ENCODE measurements around the gene GPR132.
"Not testable (repeated sequence)": the region's sequence is repeated elsewhere in the genome, so short reads cannot be mapped to it uniquely, and the experiment has no call there.

The GPR132 gene

GRCh38 chr14:105084741-105085571 is 19.7 kb upstream of the GPR132 start:
- DNase-seq (ENCODE audit: extremely low spot score), result no peak
- POLR2A ChIA-PET, result no interaction called here
- CTCF ChIA-PET, result interaction anchor here (3.4 to 8.8 kb wide), 3 partner anchors 11 to 39 kb away, joined by 24 to 140 read pairs (median 128); partner anchors contain the start of gene GPR132
- no peak for TF ChIP-seq CTCF (IDR thresholded peaks at IDR 0.05; ENCODE audit: control extremely low read depth, extremely low read depth, low read depth, missing control alignments)

- DNase-seq (ENCODE audit: extremely low spot score), result no peak
- no peak for TF ChIP-seq CTCF (IDR thresholded peaks at IDR 0.05; ENCODE audit: control extremely low read depth, extremely low read depth, low read depth, missing control alignments)
- ChIA-PET POLR2A (no interaction called here), CTCF (interaction anchor here (8.6 to 8.8 kb wide), 2 partner anchors 10 to 22 kb away, joined by 128 to 140 read pairs; partner anchors contain the start of gene GPR132)
These were observed 18.9 kb upstream of the GPR132 start for GRCh38 chr14:105083926-105084685.

- ChIA-PET CTCF (interaction anchor here (1.4 to 3.3 kb wide), 2 partner anchors 8 to 10 kb away, joined by 8 to 24 read pairs; no protein-coding TSS in a partner anchor), POLR2A (no interaction called here)
- no peak for TF ChIP-seq CTCF (IDR thresholded peaks at IDR 0.05; ENCODE audit: control extremely low read depth, extremely low read depth, low read depth, missing control alignments)
- no peak for DNase-seq (ENCODE audit: extremely low spot score)
These were observed 17.5 kb upstream of the GPR132 start for GRCh38 chr14:105082703-105083102.

- CTCF ChIA-PET, result interaction anchor here (0.8 to 3.3 kb wide), 8 partner anchors 9 to 411 kb away, joined by 3 to 24 read pairs (median 4); partner anchors contain the start of gene GPR132
- POLR2A ChIA-PET, result not testable (repeated sequence)
These were observed 16.2 kb upstream of the GPR132 start for GRCh38 chr14:105081473-105081872.

GRCh38 chr14:105080161-105080560 is 14.9 kb upstream of the GPR132 start:
- DNase-seq (ENCODE audit: extremely low spot score), result no peak
- ChIA-PET POLR2A (no interaction called here), CTCF (interaction anchor here (1.4 to 3.3 kb wide), 2 partner anchors 11 to 15 kb away, joined by 4 to 24 read pairs; partner anchors contain the start of gene GPR132)
- TF ChIP-seq CTCF (IDR thresholded peaks at IDR 0.05; ENCODE audit: control extremely low read depth, extremely low read depth, low read depth, missing control alignments), result no peak

More at GRCh38 chr14:105081473-105081872, 16.2 kb upstream of the GPR132 start:
- not testable (repeated sequence) for DNase-seq (ENCODE audit: extremely low spot score)

- CTCF ChIA-PET, result interaction anchor here (9.8 kb wide), 1 partner anchor 10 kb away, joined by 128 read pairs; no protein-coding TSS in a partner anchor
- POLR2A ChIA-PET, result no interaction called here
- no peak for DNase-seq (ENCODE audit: extremely low spot score)
- TF ChIP-seq CTCF (IDR thresholded peaks at IDR 0.05; ENCODE audit: control extremely low read depth, extremely low read depth, low read depth, missing control alignments), result no peak
These were observed 13.1 kb upstream of the GPR132 start for GRCh38 chr14:105078294-105078693.

All from GM10248 (cell line).